Hematopoietic multipotent progenitor cell treated with erythropoietin and hydrocortisone succinate and interleukin-3 and kit ligand, for 8 days (in vitro differentiated cells): Measurements from ENCODE around the gene ARHGAP8.

Experiments
- DNase-seq: peaks from one replicate; pipeline ENCODE4 v3.0.0-alpha.2; 2015

ARHGAP8 gene

GRCh38 chr22:44752285-44753188 is at the start of gene ARHGAP8:
TSS of gene ARHGAP8 (plus strand) at chr22:44752575. CDS start at chr22:44786528, 33,953 bp downstream.
- no peak for DNase-seq

GRCh38 chr22:44703255-44703870 is 49.0 kb upstream of the ARHGAP8 start:
- DNase-seq: no peak

GRCh38 chr22:44704159-44705021 is 48.0 kb upstream of the ARHGAP8 start:
- no peak for DNase-seq

GRCh38 chr22:44705022-44705297 is 47.4 kb upstream of the ARHGAP8 start:
- DNase-seq: no peak

- no peak for DNase-seq
Observed at GRCh38 chr22:44706488-44706887, 45.9 kb upstream of the ARHGAP8 start.

- no peak for DNase-seq
Observed at GRCh38 chr22:44707178-44707577, 45.2 kb upstream of the ARHGAP8 start.

- no peak for DNase-seq
Observed at GRCh38 chr22:44707752-44708151, 44.6 kb upstream of the ARHGAP8 start.

- no peak for DNase-seq
Observed at GRCh38 chr22:44709881-44710392, 42.4 kb upstream of the ARHGAP8 start.

- peak; percentile 36 for DNase-seq
Observed at GRCh38 chr22:44710474-44711240, 41.7 kb upstream of the ARHGAP8 start.

- DNase-seq: no peak
Observed at GRCh38 chr22:44711241-44711560, 41.2 kb upstream of the ARHGAP8 start.

GRCh38 chr22:44711690-44712555 is 40.5 kb upstream of the ARHGAP8 start:
- DNase-seq: no peak

- no peak for DNase-seq
Observed at GRCh38 chr22:44712962-44713361, 39.4 kb upstream of the ARHGAP8 start.

GRCh38 chr22:44714703-44715350 is 37.5 kb upstream of the ARHGAP8 start:
- DNase-seq: no peak

- DNase-seq: no peak
Observed at GRCh38 chr22:44718418-44718817, 34.0 kb upstream of the ARHGAP8 start.

GRCh38 chr22:44719586-44720368 is 32.6 kb upstream of the ARHGAP8 start:
- DNase-seq: no peak

- no peak for DNase-seq
Observed at GRCh38 chr22:44721213-44721612, 31.2 kb upstream of the ARHGAP8 start.

- no peak for DNase-seq
Observed at GRCh38 chr22:44722611-44723010, 29.8 kb upstream of the ARHGAP8 start.

- DNase-seq: peak; percentile 72
Observed at GRCh38 chr22:44723801-44724200, 28.6 kb upstream of the ARHGAP8 start.

- DNase-seq: no peak
Observed at GRCh38 chr22:44724416-44724815, 28.0 kb upstream of the ARHGAP8 start.

- DNase-seq: no peak
Observed at GRCh38 chr22:44724859-44725258, 27.5 kb upstream of the ARHGAP8 start.
